ENCODE results near the gene TLN1.

DNA sequence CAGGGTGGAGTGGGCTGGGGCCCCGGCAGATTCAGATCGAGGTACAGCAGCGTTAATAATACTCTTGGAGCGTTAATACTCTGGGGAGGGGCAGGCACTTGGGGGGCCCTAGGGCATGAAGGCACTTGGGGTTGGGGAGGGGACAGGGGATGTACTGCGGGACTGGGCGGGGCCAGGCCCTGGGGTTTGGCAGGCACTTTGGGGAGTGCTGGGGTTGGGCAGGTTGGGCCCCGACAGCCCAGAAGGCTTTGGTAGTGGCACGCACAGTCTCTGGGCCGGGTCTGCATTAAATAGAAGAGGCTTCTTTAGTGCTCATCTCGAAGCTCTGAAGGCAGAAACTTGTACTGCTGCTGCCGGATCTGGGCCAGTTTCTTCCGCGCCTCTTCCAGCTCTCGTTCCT, 34.5 kb downstream of the TLN1 start:
- TF ChIP-seq, protein P1, sequence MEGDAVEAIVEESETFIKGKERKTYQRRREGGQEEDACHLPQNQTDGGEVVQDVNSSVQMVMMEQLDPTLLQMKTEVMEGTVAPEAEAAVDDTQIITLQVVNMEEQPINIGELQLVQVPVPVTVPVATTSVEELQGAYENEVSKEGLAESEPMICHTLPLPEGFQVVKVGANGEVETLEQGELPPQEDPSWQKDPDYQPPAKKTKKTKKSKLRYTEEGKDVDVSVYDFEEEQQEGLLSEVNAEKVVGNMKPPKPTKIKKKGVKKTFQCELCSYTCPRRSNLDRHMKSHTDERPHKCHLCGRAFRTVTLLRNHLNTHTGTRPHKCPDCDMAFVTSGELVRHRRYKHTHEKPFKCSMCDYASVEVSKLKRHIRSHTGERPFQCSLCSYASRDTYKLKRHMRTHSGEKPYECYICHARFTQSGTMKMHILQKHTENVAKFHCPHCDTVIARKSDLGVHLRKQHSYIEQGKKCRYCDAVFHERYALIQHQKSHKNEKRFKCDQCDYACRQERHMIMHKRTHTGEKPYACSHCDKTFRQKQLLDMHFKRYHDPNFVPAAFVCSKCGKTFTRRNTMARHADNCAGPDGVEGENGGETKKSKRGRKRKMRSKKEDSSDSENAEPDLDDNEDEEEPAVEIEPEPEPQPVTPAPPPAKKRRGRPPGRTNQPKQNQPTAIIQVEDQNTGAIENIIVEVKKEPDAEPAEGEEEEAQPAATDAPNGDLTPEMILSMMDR (IDR thresholded peaks at IDR 0.05), result no peak
- no peak for TF ChIP-seq EZH2 (IDR thresholded peaks at IDR 0.05; ENCODE audit: borderline replicate concordance, insufficient read depth, low read depth, low read length, poor library complexity, severe bottlenecking)
